Activated T-helper 17 cell treated with anti-CD3 and anti-CD28 coated beads, Interleukin-2, amount 50 U/mL, for 72 hours (primary cell): ENCODE results near the gene CCDC33. TPM values are rescaled to one million over a fixed set of nuclear protein-coding genes. Genes with fewer than 3 reads are reported as not detected.

Source experiments
- ATAC-seq: fragments of 150-1000 bp; cut with Tn5 transposase; replicated peaks from 2 replicates; pipeline ENCODE4 v1.10.0; 2021; ENCODE audit warnings: mild to moderate bottlenecking, moderate library complexity
- H3K27ac Mint-ChIP-seq: one replicate; pipeline ENCODE4 v1.8.0; 2022; ENCODE audit warnings: mixed read lengths
- H3K27me3 Mint-ChIP-seq: one replicate; pipeline ENCODE4 v1.8.0; 2022; ENCODE audit warnings: mixed read lengths
- H3K36me3 Mint-ChIP-seq: one replicate; pipeline ENCODE4 v1.8.0; 2022; ENCODE audit warnings: low read depth, mild to moderate bottlenecking, mixed read lengths
- H3K4me1 Mint-ChIP-seq: one replicate; pipeline ENCODE4 v1.8.0; 2022; ENCODE audit warnings: mixed read lengths
- H3K4me3 Mint-ChIP-seq: one replicate; pipeline ENCODE4 v1.8.0; 2022; ENCODE audit warnings: mild to moderate bottlenecking, mixed read lengths
- H3K9me3 Mint-ChIP-seq: one replicate; pipeline ENCODE4 v1.8.0; 2022; ENCODE audit warnings: mixed read lengths
- total RNA-seq, 2 donors: library from RNA; stranded (reverse); gene quantifications; one replicate each; pipeline ENCODE4 v1.2.3, GENCODE V29; 2022

CCDC33 gene
- total RNA-seq, 2 donors from 2014 or later: not detected

DNA sequence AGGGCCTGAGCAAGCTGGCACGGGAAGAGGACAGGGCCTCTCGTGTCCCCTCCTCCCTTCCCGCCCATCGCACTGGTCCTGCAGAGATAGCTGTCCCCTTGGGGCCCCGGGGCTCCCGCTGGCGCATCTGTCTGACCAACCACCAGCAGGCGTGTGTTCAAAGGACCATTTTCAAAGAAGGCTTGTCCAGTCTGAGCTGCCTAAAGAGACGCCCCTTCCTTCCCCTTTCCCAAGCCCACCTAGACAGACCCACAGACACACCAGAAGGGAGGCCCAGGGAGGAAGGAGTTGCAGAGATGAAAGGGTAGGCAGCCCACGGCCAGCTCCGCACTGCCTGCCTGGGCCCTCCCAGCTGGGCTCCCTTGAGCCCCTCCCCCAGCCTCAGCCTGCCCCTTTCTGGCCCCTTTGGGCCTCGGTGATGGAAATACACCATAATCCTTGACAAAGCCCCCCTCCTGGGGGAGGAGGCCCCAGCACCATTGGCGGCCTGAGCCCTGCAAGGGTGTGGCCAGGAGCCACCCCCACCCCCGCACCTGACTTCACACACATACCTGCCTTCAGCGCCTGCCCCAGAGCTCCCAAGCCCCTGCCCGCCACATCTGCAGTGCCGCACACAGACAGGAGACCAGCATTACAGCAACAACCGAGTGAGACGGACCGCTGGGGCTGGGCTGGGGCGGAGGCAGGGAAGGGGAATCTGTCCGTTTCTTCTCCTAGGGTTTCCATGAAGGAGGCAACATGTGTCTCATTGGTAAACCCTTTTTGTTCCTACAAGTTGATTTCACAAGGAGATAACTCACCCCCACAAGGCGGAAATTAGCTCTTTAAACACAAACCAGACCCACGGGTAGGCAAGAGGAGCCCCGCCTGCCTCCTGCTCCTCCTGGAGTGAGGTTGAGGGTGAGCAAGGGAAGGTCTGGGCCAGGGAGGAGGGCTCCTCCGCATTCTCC lies 33.4 kb upstream of the CCDC33 start, which contains the start of gene STRA6:
TSS of gene STRA6 (minus strand) at position 336 of the 950 bp plus-strand sequence. CDS start 520 bp downstream, outside the sequence.
- no peaks in the 10 kb centered on the region for H3K36me3 Mint-ChIP-seq

DNA sequence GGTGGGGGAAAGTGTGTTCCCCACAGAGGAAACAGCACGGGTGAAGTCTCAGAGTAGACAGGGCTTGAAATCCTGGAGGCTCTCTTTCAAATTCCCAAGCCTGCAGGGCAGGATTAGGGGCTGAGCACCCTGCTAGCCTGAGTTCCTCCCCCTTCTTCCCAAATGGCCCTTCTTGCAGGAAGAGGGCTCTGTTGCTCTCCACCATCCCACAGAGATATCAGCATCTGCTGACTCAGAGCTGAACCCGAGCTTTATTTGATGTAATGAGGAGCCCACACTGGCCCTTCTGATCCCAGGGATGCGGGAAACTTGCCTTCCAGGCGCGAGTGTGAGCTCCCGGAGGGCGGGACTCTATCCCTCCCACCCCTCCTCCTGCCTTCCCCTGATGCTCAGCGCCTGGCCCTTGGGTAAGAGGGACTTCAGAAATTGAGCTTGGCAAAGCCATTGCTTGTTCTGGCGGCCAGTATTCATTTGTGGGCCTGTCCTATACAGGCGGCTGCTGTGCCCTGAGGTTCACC lies 32.2 kb upstream of the CCDC33 start:
- ATAC-seq: no peak
- Mint-ChIP-seq H3K36me3 (no peaks in the 10 kb centered on the region), H3K27me3 (peaks cover 22% of the 10 kb centered on the region), H3K4me1 (no peaks in the 10 kb centered on the region), H3K4me3 (no peak overlapping the region), H3K27ac (no peak overlapping the region), H3K9me3 (no peaks in the 10 kb centered on the region)

More for the DNA sequence above, 33.4 kb upstream of the CCDC33 start, which contains the start of gene STRA6:
- peaks cover 18% of the 10 kb centered on the region for H3K27me3 Mint-ChIP-seq
- H3K27ac Mint-ChIP-seq: peak within 1 kb of the TSS; percentile 22
- H3K4me3 Mint-ChIP-seq: no peak within 1 kb of the TSS
- H3K4me1 Mint-ChIP-seq: no peaks in the 10 kb centered on the region
- no peak for ATAC-seq
- H3K9me3 Mint-ChIP-seq: no peaks in the 10 kb centered on the region

DNA sequence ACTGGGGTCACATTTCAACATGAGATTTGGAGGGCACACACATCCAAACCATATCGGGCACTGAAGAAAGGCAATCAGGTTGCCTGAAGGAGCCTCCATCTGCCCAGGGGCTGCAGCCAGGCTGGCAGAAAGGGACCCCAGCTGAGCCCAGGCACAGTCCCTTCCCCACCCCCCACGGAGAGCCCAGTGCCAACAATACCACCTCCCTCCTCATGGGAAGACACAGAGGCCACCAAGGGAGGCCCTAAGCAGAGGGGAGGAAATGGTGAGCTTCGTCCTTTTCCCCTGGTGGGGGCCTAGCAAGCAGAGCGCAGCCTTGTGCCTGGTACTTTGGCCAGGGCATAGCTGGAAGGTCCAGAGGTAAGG lies 30.6 kb upstream of the CCDC33 start:
- no peaks in the 10 kb centered on the region for H3K4me1 Mint-ChIP-seq
- no peak overlapping the region for H3K4me3 Mint-ChIP-seq
- no peaks in the 10 kb centered on the region for H3K9me3 Mint-ChIP-seq
- H3K27me3 Mint-ChIP-seq: peaks cover 22% of the 10 kb centered on the region
- H3K27ac Mint-ChIP-seq: no peak overlapping the region
- no peak for ATAC-seq
- no peaks in the 10 kb centered on the region for H3K36me3 Mint-ChIP-seq

DNA sequence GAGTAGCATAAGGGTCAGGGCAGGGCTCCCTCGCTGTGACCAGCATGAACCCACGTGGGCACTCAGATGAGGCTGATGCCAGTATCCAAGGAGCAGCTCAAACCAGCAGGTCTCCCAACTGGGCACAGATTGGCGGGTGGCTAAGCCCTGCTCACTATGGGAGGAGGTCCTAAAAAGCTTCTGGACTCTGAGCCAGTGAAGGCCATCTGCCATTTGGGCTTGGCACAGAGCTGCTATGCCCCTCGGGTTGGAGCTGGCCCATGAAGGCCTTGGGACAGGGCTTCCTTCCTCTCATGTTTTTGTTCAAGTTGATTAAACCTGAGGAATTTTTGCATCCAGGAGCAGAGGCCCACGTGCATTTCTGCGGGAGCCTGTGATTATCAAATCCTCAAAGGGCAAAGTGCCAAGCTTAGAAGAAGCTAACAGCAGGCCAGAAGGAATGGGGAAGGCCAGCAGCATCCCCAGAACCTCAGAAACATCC lies 29.3 kb upstream of the CCDC33 start:
- ATAC-seq: no peak
- H3K27me3 Mint-ChIP-seq: peaks cover 19% of the 10 kb centered on the region
- no peaks in the 10 kb centered on the region for H3K4me1 Mint-ChIP-seq
- H3K27ac Mint-ChIP-seq: no peak overlapping the region
- H3K9me3 Mint-ChIP-seq: no peaks in the 10 kb centered on the region
- no peak overlapping the region for H3K4me3 Mint-ChIP-seq
- H3K36me3 Mint-ChIP-seq: no peaks in the 10 kb centered on the region

DNA sequence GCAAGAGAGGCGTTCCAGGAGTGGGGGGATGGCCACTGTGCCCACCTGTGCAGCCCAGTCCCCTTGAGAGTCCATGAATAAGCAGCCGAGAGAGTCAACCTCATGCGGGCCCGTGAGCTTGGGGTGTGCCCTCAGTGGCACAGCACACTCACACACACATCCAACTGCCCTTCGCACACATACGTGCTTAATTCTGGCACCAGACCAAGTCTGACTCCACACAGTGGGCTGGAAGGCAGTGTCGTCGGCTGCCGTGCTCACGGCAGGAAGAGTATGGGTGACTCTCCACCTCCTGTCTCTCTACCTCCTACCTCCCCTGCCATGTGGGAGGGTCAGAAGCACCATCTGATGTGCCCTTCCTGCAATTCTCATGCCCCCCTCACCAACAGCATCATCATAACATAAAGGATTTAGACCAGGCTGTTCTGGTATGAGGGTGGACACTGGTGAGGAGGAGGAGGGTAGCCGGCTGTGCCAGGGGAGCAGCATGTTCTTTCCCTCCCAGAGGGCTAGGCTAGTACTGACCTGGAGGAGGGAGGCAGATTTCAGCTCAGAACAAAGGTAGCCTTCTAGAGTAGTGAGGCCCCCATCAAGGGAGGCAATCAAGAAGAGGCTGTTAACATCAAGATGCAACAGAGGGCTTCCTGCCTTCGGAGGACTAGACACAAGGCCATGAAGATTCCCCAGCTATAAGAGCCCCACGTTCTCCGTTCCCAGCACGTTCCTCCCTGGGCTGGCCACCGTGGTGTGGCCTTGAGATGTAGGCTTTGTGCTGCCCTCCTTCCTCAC lies 28.3 kb upstream of the CCDC33 start:
- no peaks in the 10 kb centered on the region for H3K36me3 Mint-ChIP-seq
- H3K4me3 Mint-ChIP-seq: no peak overlapping the region
- no peak for ATAC-seq
- H3K4me1 Mint-ChIP-seq: no peaks in the 10 kb centered on the region
- no peaks in the 10 kb centered on the region for H3K9me3 Mint-ChIP-seq
- H3K27ac Mint-ChIP-seq: no peak overlapping the region
- peaks cover 18% of the 10 kb centered on the region for H3K27me3 Mint-ChIP-seq

DNA sequence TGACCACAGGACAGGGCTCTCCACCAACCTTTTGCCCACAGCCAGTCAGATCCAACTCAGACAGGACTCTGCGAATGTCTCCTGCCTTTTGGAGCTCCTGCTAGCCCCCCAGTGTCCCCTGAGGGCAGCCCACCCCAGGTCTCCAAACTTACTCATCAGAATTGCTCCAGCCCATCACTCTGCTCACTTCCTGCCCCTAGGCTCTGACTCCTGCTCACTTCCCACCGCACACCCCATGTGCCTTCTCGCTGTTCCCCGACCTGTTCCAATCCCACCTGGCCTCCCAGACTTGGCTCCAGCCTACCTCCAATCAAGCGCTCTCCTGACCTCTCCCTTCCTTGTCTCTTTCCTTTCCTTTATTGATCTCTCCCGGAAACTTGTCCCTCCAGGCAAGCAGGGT lies 27.6 kb upstream of the CCDC33 start:
- ATAC-seq: no peak

DNA sequence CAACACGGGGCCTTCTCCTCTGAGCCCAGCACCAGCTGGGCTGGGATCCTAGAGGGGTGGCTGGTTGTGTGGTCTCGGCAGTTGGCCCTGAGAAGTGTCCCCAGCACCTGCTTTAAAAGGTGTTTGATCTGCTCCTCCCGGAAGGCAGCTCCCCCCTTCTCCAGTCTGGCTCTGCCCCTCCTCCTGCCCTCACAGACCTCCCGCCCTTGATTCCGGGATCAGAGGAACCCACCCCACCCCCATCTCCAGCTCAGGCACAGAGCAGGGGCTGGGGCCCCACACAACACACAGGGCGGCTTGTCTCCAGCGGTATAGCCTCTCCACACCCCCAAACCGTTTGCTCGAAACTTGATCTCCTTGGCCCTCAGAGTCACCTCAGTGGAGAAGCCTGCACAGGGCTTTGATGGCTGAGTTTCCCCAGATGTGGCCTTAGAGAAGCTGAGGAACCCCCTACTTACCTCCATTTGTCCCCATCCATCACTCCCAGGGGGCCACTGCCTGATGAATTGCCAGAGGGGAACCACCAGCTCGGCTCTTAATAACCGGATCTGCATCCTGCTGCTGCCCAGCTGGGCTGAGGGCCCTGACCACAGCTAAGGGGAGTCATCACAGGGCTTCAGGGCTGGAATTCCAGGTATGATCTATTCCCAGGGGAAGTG lies 27.1 kb upstream of the CCDC33 start:
- Mint-ChIP-seq H3K27me3 (peaks cover 21% of the 10 kb centered on the region), H3K27ac (no peak overlapping the region), H3K9me3 (no peaks in the 10 kb centered on the region), H3K36me3 (no peaks in the 10 kb centered on the region), H3K4me1 (no peaks in the 10 kb centered on the region), H3K4me3 (no peak overlapping the region)
- no peak for ATAC-seq

More for the DNA sequence above, 27.6 kb upstream of the CCDC33 start:
- Mint-ChIP-seq H3K4me3 (no peak overlapping the region), H3K4me1 (no peaks in the 10 kb centered on the region), H3K27ac (no peak overlapping the region), H3K36me3 (no peaks in the 10 kb centered on the region), H3K9me3 (no peaks in the 10 kb centered on the region), H3K27me3 (peaks cover 18% of the 10 kb centered on the region)

DNA sequence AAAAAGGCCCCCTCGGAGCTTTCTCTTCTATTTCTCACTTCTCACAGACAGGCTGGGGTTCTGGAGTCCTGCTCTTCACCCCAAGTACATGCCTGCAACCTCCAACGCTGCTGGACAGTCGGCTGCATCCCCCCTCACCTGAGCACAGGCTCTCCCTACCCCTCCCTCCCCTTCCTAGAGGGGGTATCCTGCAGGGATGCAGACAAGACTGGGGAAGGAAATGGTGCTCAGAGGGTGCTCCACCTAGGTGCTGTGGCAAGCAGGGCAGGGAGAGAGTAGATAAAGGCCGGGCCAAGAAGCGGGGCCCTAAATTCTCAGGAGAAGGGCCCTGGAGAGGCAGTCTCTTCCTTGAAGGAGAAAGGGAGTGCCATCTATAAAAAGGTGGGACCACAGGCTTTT lies 26.6 kb upstream of the CCDC33 start:
- H3K4me1 Mint-ChIP-seq: no peaks in the 10 kb centered on the region
- no peak overlapping the region for H3K4me3 Mint-ChIP-seq

DNA sequence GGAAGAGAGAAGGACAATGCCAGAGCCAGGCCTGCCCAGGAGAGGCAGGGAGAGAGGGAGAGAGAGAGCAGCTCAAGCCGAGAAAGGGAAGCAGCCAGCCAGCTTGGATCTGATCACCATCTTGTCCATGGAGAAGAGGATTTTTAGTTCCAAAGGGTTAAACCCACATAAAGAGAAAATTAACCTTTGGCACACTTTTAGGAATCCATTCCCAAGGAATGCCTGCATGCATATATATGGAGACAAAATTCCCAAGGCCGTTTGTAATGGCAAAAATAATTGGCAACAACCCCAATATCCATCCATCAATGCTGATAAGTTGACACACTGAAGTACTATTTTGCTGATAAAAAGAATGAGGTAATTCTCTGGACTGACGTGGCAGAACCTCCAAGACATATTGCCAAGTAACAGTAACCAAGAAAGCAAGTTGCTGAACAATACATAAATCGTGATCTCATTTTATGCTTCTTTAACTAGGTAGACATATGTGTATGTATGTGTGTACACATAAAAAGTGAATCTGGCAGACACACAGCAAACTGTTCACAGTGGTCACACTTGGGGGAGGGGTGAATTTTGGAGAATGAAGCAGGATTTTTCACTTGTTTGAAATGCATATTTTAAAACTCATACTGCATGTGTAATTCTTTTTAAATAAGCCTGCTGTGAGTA lies 26.0 kb upstream of the CCDC33 start:
- H3K4me3 Mint-ChIP-seq: no peak overlapping the region
- H3K27me3 Mint-ChIP-seq: peaks cover 23% of the 10 kb centered on the region
- no peaks in the 10 kb centered on the region for H3K9me3 Mint-ChIP-seq
- no peaks in the 10 kb centered on the region for H3K4me1 Mint-ChIP-seq
- H3K27ac Mint-ChIP-seq: no peak overlapping the region
- H3K36me3 Mint-ChIP-seq: no peaks in the 10 kb centered on the region
- ATAC-seq: no peak

More for the DNA sequence above, 26.6 kb upstream of the CCDC33 start:
- peaks cover 21% of the 10 kb centered on the region for H3K27me3 Mint-ChIP-seq
- H3K27ac Mint-ChIP-seq: no peak overlapping the region
- H3K9me3 Mint-ChIP-seq: no peaks in the 10 kb centered on the region
- no peaks in the 10 kb centered on the region for H3K36me3 Mint-ChIP-seq
- no peak for ATAC-seq

DNA sequence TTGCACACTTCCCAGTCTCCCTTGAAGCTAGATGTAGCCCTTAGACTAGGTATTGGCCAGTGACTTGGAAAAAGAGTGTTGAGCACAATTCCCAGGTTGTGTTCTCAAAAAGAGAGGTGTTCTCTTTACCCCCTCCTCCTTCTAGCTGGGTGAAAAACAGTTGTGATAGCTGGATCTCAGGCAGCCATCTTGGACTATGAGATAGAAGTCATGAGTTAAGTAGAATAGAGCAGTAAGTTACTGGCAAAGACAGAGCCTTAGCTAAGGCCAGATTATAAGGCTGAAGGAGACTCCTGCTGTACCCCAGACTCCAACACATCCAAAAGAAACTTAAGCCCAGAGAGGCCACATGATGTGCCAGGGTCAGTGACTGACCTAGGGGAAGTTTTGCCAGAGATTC lies 25.4 kb upstream of the CCDC33 start:
- Mint-ChIP-seq H3K27ac (no peak overlapping the region), H3K4me3 (no peak overlapping the region), H3K9me3 (no peaks in the 10 kb centered on the region), H3K4me1 (no peaks in the 10 kb centered on the region), H3K27me3 (peaks cover 24% of the 10 kb centered on the region), H3K36me3 (no peaks in the 10 kb centered on the region)
- ATAC-seq: no peak

DNA sequence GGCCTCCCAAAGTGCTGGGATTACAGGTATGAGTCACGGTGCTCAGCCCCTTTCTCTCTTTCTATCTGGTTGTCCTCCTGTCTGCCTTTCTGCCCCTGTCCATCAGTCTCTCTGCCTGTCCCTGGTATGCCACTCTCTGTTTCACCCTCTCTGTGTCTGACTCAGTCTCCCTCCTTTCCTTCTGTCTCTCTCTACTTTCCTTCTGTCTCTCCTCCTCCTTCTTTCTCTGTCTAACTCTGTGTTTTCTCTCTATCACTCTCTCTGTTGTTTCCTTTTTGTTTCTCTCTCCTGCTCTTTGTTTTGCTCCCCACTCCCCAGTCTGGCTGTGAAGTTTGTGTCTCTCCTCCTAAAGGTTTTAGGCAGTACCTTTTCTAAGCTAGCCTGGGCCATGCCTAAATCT lies 24.5 kb upstream of the CCDC33 start:
- H3K4me3 Mint-ChIP-seq: no peak overlapping the region
- no peaks in the 10 kb centered on the region for H3K36me3 Mint-ChIP-seq
- peaks cover 24% of the 10 kb centered on the region for H3K27me3 Mint-ChIP-seq
- no peak for ATAC-seq
- H3K27ac Mint-ChIP-seq: no peak overlapping the region
- H3K4me1 Mint-ChIP-seq: no peaks in the 10 kb centered on the region
- no peaks in the 10 kb centered on the region for H3K9me3 Mint-ChIP-seq

DNA sequence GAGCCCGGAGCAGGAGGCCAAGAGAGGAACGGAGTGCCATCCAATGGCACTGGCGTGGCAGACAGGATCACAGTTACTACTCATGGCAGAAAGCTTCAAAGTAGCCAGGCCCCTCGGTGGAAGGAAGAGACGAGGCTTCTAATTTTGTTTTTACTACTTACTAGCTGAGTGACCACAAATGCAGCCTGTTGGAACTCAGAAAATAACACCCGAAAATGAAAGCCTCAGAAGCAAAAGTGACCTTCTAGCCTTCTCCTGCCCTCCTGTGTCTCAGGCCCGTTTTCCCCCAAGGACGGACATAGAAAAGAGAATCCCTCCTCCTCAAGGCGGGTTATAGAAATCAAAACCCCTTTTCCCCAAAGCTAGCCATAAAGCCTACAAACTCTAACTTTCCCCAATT lies 23.6 kb upstream of the CCDC33 start:
- Mint-ChIP-seq H3K27ac (no peak overlapping the region), H3K27me3 (peaks cover 25% of the 10 kb centered on the region), H3K4me1 (no peaks in the 10 kb centered on the region), H3K9me3 (no peaks in the 10 kb centered on the region), H3K36me3 (no peaks in the 10 kb centered on the region), H3K4me3 (no peak overlapping the region)
- ATAC-seq: no peak

DNA sequence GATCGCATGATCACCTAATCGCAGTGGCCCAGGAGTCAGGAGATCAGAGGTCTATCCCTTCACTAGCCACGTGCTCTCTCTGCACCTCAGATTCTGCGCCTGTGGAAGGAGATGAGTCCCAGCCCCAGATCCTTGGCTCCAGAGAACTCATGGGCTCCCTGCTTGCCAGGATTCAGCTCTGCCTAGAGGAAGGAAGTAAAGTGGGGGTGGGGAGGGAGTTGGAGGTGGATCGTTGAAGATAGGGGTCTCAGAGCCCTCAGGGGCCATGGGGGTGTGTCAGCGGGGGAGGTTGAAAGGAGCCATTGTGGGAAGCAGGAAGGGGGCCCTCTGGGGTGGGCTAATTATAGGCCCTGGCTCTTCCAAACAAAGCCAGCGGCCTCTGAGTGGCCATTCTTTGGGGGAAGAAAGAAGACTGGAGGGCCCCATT lies 22.3 kb upstream of the CCDC33 start:
- H3K27me3 Mint-ChIP-seq: peaks cover 20% of the 10 kb centered on the region
- H3K4me1 Mint-ChIP-seq: no peaks in the 10 kb centered on the region
- no peaks in the 10 kb centered on the region for H3K9me3 Mint-ChIP-seq
- no peaks in the 10 kb centered on the region for H3K36me3 Mint-ChIP-seq
- H3K4me3 Mint-ChIP-seq: no peak overlapping the region
- ATAC-seq: no peak
- no peak overlapping the region for H3K27ac Mint-ChIP-seq
